Smooth muscle cell (in vitro differentiated cells): ENCODE measurements around the gene CDH8. TPM values are rescaled to one million over a fixed set of nuclear protein-coding genes. Genes with fewer than 3 reads are reported as not detected.
A peak's percentile ranks its signal among the peaks of the same experiment; 100 is the strongest.

Experiments used
- DNase-seq: peaks from one replicate; lab custom pipeline; 2025; ENCODE audit not compliant: unreplicated experiment; lab: John Stamatoyannopoulos, UW
- H2AFZ ChIP-seq: fragments of 200-600 bp; sonication (generic); 2 replicates; pipeline ENCODE4 v1.6.0; 2016; ENCODE audit warnings: antibody characterized with exemption, low read depth, mild to moderate bottlenecking
- H3F3A ChIP-seq: fragments of 200-600 bp; sonication (generic); 2 replicates; pipeline ENCODE4 v1.6.0; 2017; ENCODE audit warnings: antibody characterized with exemption, low read depth
- H3K27ac ChIP-seq: fragments of 200-600 bp; sonication (generic); 2 replicates; pipeline ENCODE4 v1.5.1; 2016; ENCODE audit warnings: low read depth, mild to moderate bottlenecking
- H3K27me3 ChIP-seq: fragments of 200-600 bp; sonication (generic); 2 replicates; pipeline ENCODE4 v1.6.1; 2016; ENCODE audit warnings: low read depth, mild to moderate bottlenecking
- H3K36me3 ChIP-seq: fragments of 200-600 bp; sonication (generic); 2 replicates; pipeline ENCODE4 v1.5.1; 2016; ENCODE audit warnings: low read depth
- H3K4me1 ChIP-seq: fragments of 200-600 bp; sonication (generic); 2 replicates; pipeline ENCODE4 v1.5.1; 2016; ENCODE audit warnings: low read depth
- H3K4me2 ChIP-seq: fragments of 200-600 bp; sonication (generic); 2 replicates; pipeline ENCODE4 v1.6.0; 2016; ENCODE audit warnings: mild to moderate bottlenecking
- H3K4me3 ChIP-seq: fragments of 200-600 bp; sonication (generic); 2 replicates; pipeline ENCODE4 v1.5.1; 2016; ENCODE audit warnings: mild to moderate bottlenecking
- H3K79me2 ChIP-seq: fragments of 200-600 bp; sonication (generic); 2 replicates; pipeline ENCODE4 v1.6.0; 2016; ENCODE audit warnings: low read depth, mild to moderate bottlenecking
- H3K9ac ChIP-seq: fragments of 200-600 bp; sonication (generic); 2 replicates; pipeline ENCODE4 v1.6.0; 2016; ENCODE audit warnings: low read depth
- H3K9me3 ChIP-seq: fragments of 200-600 bp; sonication (generic); replicated peaks from 2 replicates; pipeline ENCODE4 v1.5.1; 2016; ENCODE audit warnings: low read depth
- H4K20me1 ChIP-seq: fragments of 200-600 bp; sonication (generic); 2 replicates; pipeline ENCODE4 v1.6.0; 2016; ENCODE audit warnings: low read depth
- CTCF ChIP-seq: fragments of 200-600 bp; sonication (generic); IDR thresholded peaks from 2 replicates; pipeline ENCODE4 v1.5.1; 2017; ENCODE audit warnings: borderline replicate concordance, mild to moderate bottlenecking, antibody characterized with exemption; ENCODE audit not compliant: insufficient read depth, poor library complexity, severe bottlenecking
- WGBS: methylation state at CpG from one replicate; pipeline ENCODE4 v1.1.7; 2016; ENCODE audit warnings: low lambda C conversion rate; 5-methylcytosine and 5-hydroxymethylcytosine counted together
- polyA plus RNA-seq: library from polyadenylated mRNA; unstranded; fragments of >200 nt; fragmentation: Nextera tagmentation; extraction: Ambion mirVana; gene quantifications from 2 replicates; pipeline ENCODE4 v1.2.1, GENCODE V29; 2016
- total RNA-seq: library from RNA; depleted of rRNA; stranded (reverse); fragments of >200 nt; gene quantifications from 2 replicates; pipeline ENCODE4 v1.2.3, GENCODE V29; 2014

CDH8 gene
- total and polyA plus RNA-seq, 2 experiments from 2014 or later = 1.8 to 5.5 TPM

GRCh38 chr16:62035115-62036092 lies 834 bp downstream of the CDH8 start:
- peaks cover 35% of the 10 kb centered on the region for H3K4me1 ChIP-seq
- H3K27me3 ChIP-seq = peaks cover 81% of the 10 kb centered on the region
- no peak for TF ChIP-seq CTCF
- peak overlapping the region; percentile 17 for H2AFZ ChIP-seq
- H3K27ac ChIP-seq = no peak overlapping the region
- H3K4me3 ChIP-seq = peak overlapping the region; percentile 43
- H3K9ac ChIP-seq = no peak overlapping the region
- H3K9me3 ChIP-seq = no peaks in the 10 kb centered on the region
- no peaks in the 10 kb centered on the region for H3K36me3 ChIP-seq
- no peaks in the 10 kb centered on the region for H3F3A ChIP-seq
- no peaks in the 10 kb centered on the region for H3K79me2 ChIP-seq
- no peak for DNase-seq
- H4K20me1 ChIP-seq = no peaks in the 10 kb centered on the region
- 2% methylated on average over 58 of the region's 65 CpGs for WGBS
- H3K4me2 ChIP-seq = peak overlapping the region; percentile 88

GRCh38 chr16:62034231-62035114 lies 1.8 kb downstream of the CDH8 start:
- no peak for DNase-seq
- no peaks in the 10 kb centered on the region for H4K20me1 ChIP-seq
- H3F3A ChIP-seq = no peaks in the 10 kb centered on the region
- H3K27ac ChIP-seq = no peak overlapping the region
- 3% methylated on average over 32 of the region's 32 CpGs for WGBS
- H3K4me1 ChIP-seq = peaks cover 35% of the 10 kb centered on the region
- H3K9me3 ChIP-seq = no peaks in the 10 kb centered on the region
- H2AFZ ChIP-seq = peak overlapping the region; percentile 17
- no peaks in the 10 kb centered on the region for H3K36me3 ChIP-seq
- H3K9ac ChIP-seq = no peak overlapping the region
- no peaks in the 10 kb centered on the region for H3K79me2 ChIP-seq
- H3K4me2 ChIP-seq = peak overlapping the region; percentile 88
- no peak for TF ChIP-seq CTCF
- peak overlapping the region; percentile 43 for H3K4me3 ChIP-seq
- peaks cover 76% of the 10 kb centered on the region for H3K27me3 ChIP-seq

GRCh38 chr16:62033065-62033464 lies 3.2 kb downstream of the CDH8 start:
- H3F3A ChIP-seq = no peaks in the 10 kb centered on the region
- no peaks in the 10 kb centered on the region for H3K79me2 ChIP-seq
- H3K27ac ChIP-seq = no peak overlapping the region
- H3K4me3 ChIP-seq = no peak overlapping the region
- WGBS = 73% methylated on average over 1 of the region's 1 CpG
- H3K4me1 ChIP-seq = peaks cover 25% of the 10 kb centered on the region
- H4K20me1 ChIP-seq = no peaks in the 10 kb centered on the region
- peak overlapping the region; percentile 30 for H2AFZ ChIP-seq
- H3K36me3 ChIP-seq = no peaks in the 10 kb centered on the region
- peaks cover 76% of the 10 kb centered on the region for H3K27me3 ChIP-seq
- no peak overlapping the region for H3K4me2 ChIP-seq
- H3K9me3 ChIP-seq = no peaks in the 10 kb centered on the region
- no peak overlapping the region for H3K9ac ChIP-seq
- no peak for TF ChIP-seq CTCF
- no peak for DNase-seq
